ENCODE results near the gene ANXA2R. TPM values are rescaled to one million over a fixed set of nuclear protein-coding genes. Genes with fewer than 3 reads are reported as not detected.
"Not testable (repeated sequence)": the region's sequence is repeated elsewhere in the genome, so short reads cannot be mapped to it uniquely, and the experiment has no call there.

Gene ANXA2R
- polyA plus RNA-seq, 3 donors, result 2.3 to 6.4 (median 3.1) TPM

- Histone ChIP-seq H2AFZ (ENCODE audit: insufficient read depth, low read depth, low read length, poor library complexity, severe bottlenecking) (no peak overlapping the region), H3K9me3 (replicated peaks in 1 of 2; ENCODE audit: control insufficient read depth in 1 of 2, insufficient read depth in 1 of 2, low read length in 2 of 2) (no peaks in the 10 kb centered on the region), H3K36me3 (replicated peaks in 1 of 2; ENCODE audit: control insufficient read depth in 1 of 2, insufficient read depth in 2 of 2, low read length in 2 of 2) (no peaks in the 10 kb centered on the region), H3K4me1 (ENCODE audit: control insufficient read depth in 1 of 2, insufficient read depth in 2 of 2, low read length in 2 of 2) (peaks cover 13 to 18% of the 10 kb centered on the region in 2 donors), H3K79me2 (ENCODE audit: insufficient read depth, low read length) (no peaks in the 10 kb centered on the region), H3K27ac (ENCODE audit: low read depth in 1 of 2, low read length in 2 of 2) (no peak overlapping the region), H3K9ac (ENCODE audit: insufficient read depth, low read length, poor library complexity, severe bottlenecking) (no peak overlapping the region), H4K20me1 (ENCODE audit: insufficient read depth, low read length) (no peaks in the 10 kb centered on the region), H3K4me2 (replicated peaks; ENCODE audit: extremely low read depth, low read length, poor library complexity, severe bottlenecking) (no peak overlapping the region), H3K27me3 (ENCODE audit: control insufficient read depth in 2 of 2, insufficient read depth in 2 of 2, low read length in 2 of 2) (no peaks in the 10 kb centered on the region), H3K4me3 (replicated peaks in 1 of 3; ENCODE audit: low read depth in 2 of 3, low read length in 3 of 3) (no peak overlapping the region)
- intact Hi-C loops (cut with micrococcal nuclease), result no loop called here
- TF ChIP-seq CTCF (IDR thresholded peaks at IDR 0.05), result no peak
- no peak for DNase-seq
- Mint-ChIP-seq H3K27ac (no peak overlapping the region), H3K27me3 (ENCODE audit: low read depth in 3 of 3) (peaks cover 0 to 2% (median 0%) of the 10 kb centered on the region in 3 donors), H3K9me3 (peaks cover 0 to 4% (median 0%) of the 10 kb centered on the region in 7 donors), H3K4me1 (peaks cover 27% of the 10 kb centered on the region), H3K36me3 (peaks cover 0 to 4% of the 10 kb centered on the region in 2 donors), H3K4me3 (no peak overlapping the region)
- WGBS (ENCODE audit: insufficient coverage), result 100% methylated on average over 2 of the region's 7 CpGs
Measured at GRCh38 chr5:43027054-43027785, 12.9 kb downstream of the ANXA2R start.

GRCh38 chr5:43025184-43025950 is 14.8 kb downstream of the ANXA2R start:
- H3K27ac Mint-ChIP-seq; H3K27me3 Mint-ChIP-seq (ENCODE audit: low read depth in 3 of 3); H4K20me1 ChIP-seq (ENCODE audit: insufficient read depth, low read length); H2AFZ ChIP-seq (ENCODE audit: insufficient read depth, low read depth, low read length, poor library complexity, severe bottlenecking); H3K9ac ChIP-seq (ENCODE audit: insufficient read depth, low read length, poor library complexity, severe bottlenecking); H3K36me3 Mint-ChIP-seq; DNase-seq; H3K4me2 ChIP-seq (replicated peaks; ENCODE audit: extremely low read depth, low read length, poor library complexity, severe bottlenecking); H3K79me2 ChIP-seq (ENCODE audit: insufficient read depth, low read length); H3K9me3 Mint-ChIP-seq; H3K36me3 ChIP-seq (replicated peaks in 1 of 2; ENCODE audit: control insufficient read depth in 1 of 2, insufficient read depth in 2 of 2, low read length in 2 of 2); H3K4me3 Mint-ChIP-seq; H3K27ac ChIP-seq (ENCODE audit: low read depth in 1 of 2, low read length in 2 of 2); H3K27me3 ChIP-seq (ENCODE audit: control insufficient read depth in 2 of 2, insufficient read depth in 2 of 2, low read length in 2 of 2); H3K4me3 ChIP-seq (replicated peaks in 1 of 3; ENCODE audit: low read depth in 2 of 3, low read length in 3 of 3); intact Hi-C loops (cut with micrococcal nuclease); H3K9me3 ChIP-seq (replicated peaks in 1 of 2; ENCODE audit: control insufficient read depth in 1 of 2, insufficient read depth in 1 of 2, low read length in 2 of 2): not testable (repeated sequence)
- H3K4me1 Mint-ChIP-seq, result peaks cover 24% of the 10 kb centered on the region
- no CpG with 5 or more reads among the region's 25 CpGs for WGBS (ENCODE audit: insufficient coverage)
- peaks cover 16 to 21% of the 10 kb centered on the region in 2 donors for H3K4me1 ChIP-seq (ENCODE audit: control insufficient read depth in 1 of 2, insufficient read depth in 2 of 2, low read length in 2 of 2)

All from CD14-positive monocyte (primary cell).